Measurements from ENCODE around the gene ABTB2.

GRCh38 chr11:34235189-34235588 lies 122.6 kb downstream of the ABTB2 start:
- no peak for TF ChIP-seq POLR2A (IDR thresholded peaks at IDR 0.05)
- TF ChIP-seq, protein P1, sequence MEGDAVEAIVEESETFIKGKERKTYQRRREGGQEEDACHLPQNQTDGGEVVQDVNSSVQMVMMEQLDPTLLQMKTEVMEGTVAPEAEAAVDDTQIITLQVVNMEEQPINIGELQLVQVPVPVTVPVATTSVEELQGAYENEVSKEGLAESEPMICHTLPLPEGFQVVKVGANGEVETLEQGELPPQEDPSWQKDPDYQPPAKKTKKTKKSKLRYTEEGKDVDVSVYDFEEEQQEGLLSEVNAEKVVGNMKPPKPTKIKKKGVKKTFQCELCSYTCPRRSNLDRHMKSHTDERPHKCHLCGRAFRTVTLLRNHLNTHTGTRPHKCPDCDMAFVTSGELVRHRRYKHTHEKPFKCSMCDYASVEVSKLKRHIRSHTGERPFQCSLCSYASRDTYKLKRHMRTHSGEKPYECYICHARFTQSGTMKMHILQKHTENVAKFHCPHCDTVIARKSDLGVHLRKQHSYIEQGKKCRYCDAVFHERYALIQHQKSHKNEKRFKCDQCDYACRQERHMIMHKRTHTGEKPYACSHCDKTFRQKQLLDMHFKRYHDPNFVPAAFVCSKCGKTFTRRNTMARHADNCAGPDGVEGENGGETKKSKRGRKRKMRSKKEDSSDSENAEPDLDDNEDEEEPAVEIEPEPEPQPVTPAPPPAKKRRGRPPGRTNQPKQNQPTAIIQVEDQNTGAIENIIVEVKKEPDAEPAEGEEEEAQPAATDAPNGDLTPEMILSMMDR (IDR thresholded peaks at IDR 0.05) = no peak

All from right lobe of liver (tissue), 4 donors.